RCC 7860 (cell line): Measurements from ENCODE around the gene SPATA7.

Experiments used
- DNase-seq: peaks from one replicate; pipeline ENCODE4 v3.0.0-alpha.2; 2015; ENCODE audit warnings: low spot score
- FAIRE-seq: peaks from 2 replicates; lab custom pipeline; 2012; peaks lifted over from hg19 to GRCh38; lab: Jason Lieb, UNC

The SPATA7 gene

DNA sequence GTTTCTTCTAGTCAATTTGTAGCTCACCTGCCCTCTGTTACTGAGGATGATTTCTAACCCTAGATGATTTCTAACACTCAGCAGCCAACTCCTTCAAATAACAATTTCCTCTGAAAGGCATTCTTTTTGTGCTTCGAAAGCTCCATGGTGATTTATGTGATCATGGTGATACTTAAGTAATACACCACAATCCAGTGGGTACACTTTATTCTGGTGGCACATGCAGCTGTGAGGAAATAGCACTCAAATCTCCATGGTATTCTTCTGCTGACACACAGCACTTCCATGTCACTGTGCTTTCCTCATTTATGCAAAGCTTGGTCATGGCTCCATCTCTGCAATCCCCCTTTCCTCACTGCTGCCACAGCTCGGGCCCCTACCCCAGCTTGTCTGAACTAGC lies 95.6 kb downstream of the SPATA7 start:
- FAIRE-seq (no peak), DNase-seq (no peak)

DNA sequence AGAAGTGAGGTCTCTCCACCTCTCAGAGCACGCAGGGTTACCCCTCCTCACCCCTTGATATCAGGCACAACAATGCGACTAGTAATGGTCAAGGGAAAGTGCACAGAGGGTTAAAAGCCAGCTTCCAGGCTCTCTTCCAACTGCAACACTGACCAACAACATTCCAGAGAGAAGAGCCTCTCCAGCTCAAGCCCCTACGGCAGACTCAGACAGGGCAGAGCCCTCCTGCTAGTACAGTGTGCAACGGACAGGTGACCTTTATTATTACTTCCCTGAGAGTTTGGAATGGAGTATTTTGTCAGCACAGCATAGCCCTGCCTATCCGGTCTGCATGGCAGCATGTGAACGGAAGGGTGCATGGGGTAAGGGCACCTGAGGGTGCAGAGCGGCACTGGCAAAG lies 96.3 kb downstream of the SPATA7 start:
- FAIRE-seq (no peak), DNase-seq (no peak)

DNA sequence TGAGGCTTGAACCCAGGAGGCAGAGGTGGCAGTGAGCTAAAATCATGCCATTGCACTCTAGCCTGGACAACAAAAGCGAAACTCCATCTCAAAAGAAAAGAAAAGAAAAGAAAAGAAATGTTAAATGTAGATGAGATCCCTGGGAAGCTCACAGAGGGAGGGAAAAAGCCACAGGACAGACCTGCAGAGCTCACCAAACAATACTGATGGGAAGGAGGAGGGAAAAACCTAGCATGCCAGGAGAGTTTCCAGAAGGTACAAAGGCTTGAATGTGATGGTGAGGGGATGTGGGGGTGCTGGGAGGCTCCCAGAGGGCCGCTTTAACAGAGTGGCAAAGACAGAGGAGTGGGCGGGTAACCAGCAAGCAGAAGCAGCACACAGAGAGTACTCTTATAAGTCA lies 97.1 kb downstream of the SPATA7 start:
- FAIRE-seq (no peak), DNase-seq (no peak)
